Activated T-helper 1 cell treated with anti-CD3 and anti-CD28 coated beads, Interleukin-12 subunit alpha, Interleukin-12 subunit beta, Interleukin-2, Interleukin-4 antibody, amounts not matched to agents 30 ng/mL and 10 ng/mL and 1 ng/mL, durations not matched to agents 14 hours and 24 hours and 36 hours (primary cell): ENCODE data around the gene FCN2. TPM values are rescaled to one million over a fixed set of nuclear protein-coding genes. Genes with fewer than 3 reads are reported as not detected.

Experiments
- DNase-seq: peaks from one replicate; pipeline ENCODE4 v3.0.0; 2021; ENCODE audit warnings: low spot score
- H3K27ac Mint-ChIP-seq: one replicate; pipeline ENCODE4 v1.8.0; 2021; ENCODE audit warnings: mild to moderate bottlenecking, mixed read lengths
- H3K27me3 Mint-ChIP-seq: one replicate; pipeline ENCODE4 v1.8.0; 2022; ENCODE audit warnings: mild to moderate bottlenecking, moderate library complexity, mixed read lengths; ENCODE audit not compliant: insufficient read depth
- H3K36me3 Mint-ChIP-seq: one replicate; pipeline ENCODE4 v1.8.0; 2021; ENCODE audit warnings: low read depth, mixed read lengths
- H3K4me1 Mint-ChIP-seq: one replicate; pipeline ENCODE4 v1.8.0; 2021; ENCODE audit warnings: low read depth, mixed read lengths
- H3K4me3 Mint-ChIP-seq: one replicate; pipeline ENCODE4 v1.8.0; 2021; ENCODE audit warnings: mild to moderate bottlenecking, moderate library complexity, mixed read lengths
- H3K9me3 Mint-ChIP-seq: one replicate; pipeline ENCODE4 v1.8.0; 2021; ENCODE audit warnings: mixed read lengths
- intact Hi-C: fragments of 100-400 bp; cut with micrococcal nuclease; formaldehyde crosslinking; loops from one replicate; pipeline ENCODE4 v1.15.1; 2024
- total RNA-seq: library from RNA; stranded (reverse); gene quantifications from 2 replicates; pipeline ENCODE4 v1.2.3, GENCODE V29; 2022

Gene FCN2
- total RNA-seq, 1 donor from 2014 or later = not detected

- H3K9me3 Mint-ChIP-seq = peaks cover 5% of the 10 kb centered on the region
- no peak for DNase-seq
- no peaks in the 10 kb centered on the region for H3K36me3 Mint-ChIP-seq
- H3K4me1 Mint-ChIP-seq = no peaks in the 10 kb centered on the region
- intact Hi-C loops = no loop called here
- no peaks in the 10 kb centered on the region for H3K27me3 Mint-ChIP-seq
- no peak within 1 kb of the TSS for H3K4me3 Mint-ChIP-seq
- no peak within 1 kb of the TSS for H3K27ac Mint-ChIP-seq
Observed at GRCh38 chr9:134917431-134918373, 37.1 kb downstream of the FCN2 start, which contains the start of gene FCN1. Gene FCN1, minus strand, starts transcription at chr9:134917912. Its CDS starts 41 bp downstream, at chr9:134917871.

DNA sequence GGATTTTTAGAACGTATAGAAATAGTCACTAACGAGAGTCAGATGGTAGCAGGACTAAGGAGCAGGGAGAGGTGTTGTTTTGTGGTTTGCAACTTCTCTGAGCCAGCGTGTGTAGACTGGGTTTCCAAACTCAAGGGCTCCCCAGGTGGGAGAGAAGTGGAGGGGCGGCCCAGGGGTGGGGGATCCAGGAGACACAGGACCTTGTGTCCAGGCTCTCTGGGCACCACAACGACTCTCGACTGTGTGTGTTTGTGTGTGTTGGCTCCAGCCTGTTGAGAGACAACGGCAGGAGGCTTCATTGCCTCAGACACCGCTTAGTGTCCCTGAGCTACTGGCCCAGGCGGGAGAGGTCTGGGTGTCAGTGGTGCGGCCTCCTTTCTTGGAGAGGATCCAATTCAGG lies 38.0 kb downstream of the FCN2 start:
- Mint-ChIP-seq H3K4me1 (no peaks in the 10 kb centered on the region), H3K9me3 (peaks cover 5% of the 10 kb centered on the region), H3K4me3 (no peak overlapping the region), H3K36me3 (no peaks in the 10 kb centered on the region), H3K27me3 (no peaks in the 10 kb centered on the region), H3K27ac (no peak overlapping the region)
- intact Hi-C loops = no loop called here
- DNase-seq = no peak

GRCh38 chr9:134919303-134919702 lies 38.7 kb downstream of the FCN2 start:
- Mint-ChIP-seq H3K27me3 (no peaks in the 10 kb centered on the region), H3K27ac (no peak overlapping the region), H3K9me3 (peaks cover 5% of the 10 kb centered on the region), H3K4me1 (no peaks in the 10 kb centered on the region), H3K4me3 (no peak overlapping the region), H3K36me3 (no peaks in the 10 kb centered on the region)
- intact Hi-C loops = no loop called here
- no peak for DNase-seq

- H3K9me3 Mint-ChIP-seq = peaks cover 5% of the 10 kb centered on the region
- no peak for DNase-seq
- H3K4me1 Mint-ChIP-seq = no peaks in the 10 kb centered on the region
- intact Hi-C loops = no loop called here
- no peaks in the 10 kb centered on the region for H3K36me3 Mint-ChIP-seq
- H3K4me3 Mint-ChIP-seq = no peak overlapping the region
- H3K27me3 Mint-ChIP-seq = no peaks in the 10 kb centered on the region
- no peak overlapping the region for H3K27ac Mint-ChIP-seq
Observed at GRCh38 chr9:134922066-134922931, 41.7 kb downstream of the FCN2 start.

DNA sequence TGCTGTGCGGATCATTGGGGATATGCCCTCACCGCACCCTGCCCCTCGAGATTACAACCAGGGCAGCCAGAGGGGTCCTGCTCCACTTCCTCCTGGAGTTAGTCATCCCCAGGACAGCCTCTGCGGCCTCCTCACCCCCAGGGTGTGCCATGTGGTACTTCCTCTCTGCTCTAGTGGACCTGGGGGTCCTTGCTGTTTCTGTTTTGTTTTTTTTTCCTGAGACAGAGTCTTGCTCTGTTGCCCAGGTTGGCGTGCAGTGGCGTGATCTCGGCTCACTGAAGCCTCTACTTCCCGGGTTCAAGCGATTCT lies 42.3 kb downstream of the FCN2 start:
- no peak for DNase-seq
- Mint-ChIP-seq H3K4me3 (no peak overlapping the region), H3K27me3 (no peaks in the 10 kb centered on the region), H3K36me3 (no peaks in the 10 kb centered on the region), H3K4me1 (no peaks in the 10 kb centered on the region), H3K9me3 (peaks cover 5% of the 10 kb centered on the region), H3K27ac (no peak overlapping the region)
- intact Hi-C loops = no loop called here

- no peak for DNase-seq
- H3K4me3 Mint-ChIP-seq = no peak overlapping the region
Observed at GRCh38 chr9:134923466-134923865, 42.9 kb downstream of the FCN2 start.

DNA sequence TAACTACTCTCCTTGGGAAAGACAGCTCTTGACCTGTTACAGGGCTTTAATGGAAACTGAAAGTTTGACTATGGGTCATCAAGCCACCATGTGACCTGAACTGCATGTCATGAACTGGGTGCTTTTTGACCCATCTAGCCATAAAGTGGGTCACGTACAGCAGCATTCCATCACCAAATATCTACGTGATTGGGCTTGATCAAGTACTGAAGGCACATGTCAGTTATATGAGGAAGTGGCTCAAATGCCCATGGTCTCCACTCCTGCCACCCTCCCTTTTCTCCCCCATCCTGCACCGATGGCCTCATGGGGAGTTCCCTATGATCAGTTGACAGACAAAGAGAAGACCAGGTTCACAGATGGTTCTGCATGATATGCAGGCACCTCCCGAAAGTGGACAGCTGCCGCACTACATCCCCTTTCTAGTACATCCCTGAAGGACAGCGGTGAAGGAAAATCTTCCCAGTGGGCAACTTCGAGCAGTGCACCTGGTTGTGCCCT lies 44.5 kb downstream of the FCN2 start:
- no peak overlapping the region for H3K27ac Mint-ChIP-seq
- H3K27me3 Mint-ChIP-seq = no peaks in the 10 kb centered on the region
- H3K4me1 Mint-ChIP-seq = no peaks in the 10 kb centered on the region
- H3K4me3 Mint-ChIP-seq = no peak overlapping the region
- intact Hi-C loops = no loop called here
- H3K36me3 Mint-ChIP-seq = no peaks in the 10 kb centered on the region
- no peaks in the 10 kb centered on the region for H3K9me3 Mint-ChIP-seq
- no peak for DNase-seq

More at GRCh38 chr9:134923466-134923865, 42.9 kb downstream of the FCN2 start:
- Mint-ChIP-seq H3K4me1 (no peaks in the 10 kb centered on the region), H3K9me3 (peaks cover 5% of the 10 kb centered on the region), H3K27me3 (no peaks in the 10 kb centered on the region), H3K36me3 (no peaks in the 10 kb centered on the region), H3K27ac (no peak overlapping the region)
- intact Hi-C loops = no loop called here

DNA sequence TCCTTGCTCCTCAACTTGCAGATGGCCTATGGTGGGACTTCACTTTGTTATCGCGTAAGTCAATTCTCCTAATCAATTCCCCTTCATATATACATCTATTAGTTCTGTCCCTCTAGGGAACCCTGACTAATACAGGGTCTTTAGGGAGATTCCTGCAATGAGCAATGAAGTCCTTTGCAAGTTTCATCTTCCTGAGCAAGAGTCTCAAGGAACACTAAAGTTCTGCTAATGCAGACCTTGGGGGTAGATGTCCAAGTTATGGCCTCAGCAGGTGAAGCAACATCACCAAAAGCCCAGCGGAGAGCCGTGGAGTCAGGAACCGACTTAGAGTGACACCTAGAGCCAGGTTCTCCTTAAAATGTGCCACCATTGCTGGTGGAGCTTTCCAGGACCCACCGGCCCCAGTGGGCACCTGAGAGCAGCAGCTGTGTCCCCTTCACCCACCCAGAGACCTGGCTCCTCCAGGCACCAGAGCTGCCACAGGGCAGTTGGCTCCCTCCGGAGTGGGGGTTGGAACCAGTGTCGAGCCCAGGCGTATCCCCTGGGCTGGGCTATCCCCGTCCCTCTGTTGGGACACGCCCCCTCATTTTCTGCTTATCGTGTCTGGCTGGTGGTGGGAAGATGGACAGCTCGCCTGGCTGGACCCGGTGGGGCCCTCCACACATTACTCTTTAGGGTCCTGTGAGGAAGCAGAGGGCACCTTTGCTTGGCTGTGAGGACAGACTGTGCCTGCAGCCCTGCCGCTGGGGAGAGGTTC lies 48.0 kb downstream of the FCN2 start:
- no peaks in the 10 kb centered on the region for H3K4me1 Mint-ChIP-seq
- intact Hi-C loops = no loop called here
- H3K36me3 Mint-ChIP-seq = no peaks in the 10 kb centered on the region
- H3K9me3 Mint-ChIP-seq = no peaks in the 10 kb centered on the region
- no peak overlapping the region for H3K4me3 Mint-ChIP-seq
- no peak for DNase-seq
- no peak overlapping the region for H3K27ac Mint-ChIP-seq
- peaks cover 1% of the 10 kb centered on the region for H3K27me3 Mint-ChIP-seq

DNA sequence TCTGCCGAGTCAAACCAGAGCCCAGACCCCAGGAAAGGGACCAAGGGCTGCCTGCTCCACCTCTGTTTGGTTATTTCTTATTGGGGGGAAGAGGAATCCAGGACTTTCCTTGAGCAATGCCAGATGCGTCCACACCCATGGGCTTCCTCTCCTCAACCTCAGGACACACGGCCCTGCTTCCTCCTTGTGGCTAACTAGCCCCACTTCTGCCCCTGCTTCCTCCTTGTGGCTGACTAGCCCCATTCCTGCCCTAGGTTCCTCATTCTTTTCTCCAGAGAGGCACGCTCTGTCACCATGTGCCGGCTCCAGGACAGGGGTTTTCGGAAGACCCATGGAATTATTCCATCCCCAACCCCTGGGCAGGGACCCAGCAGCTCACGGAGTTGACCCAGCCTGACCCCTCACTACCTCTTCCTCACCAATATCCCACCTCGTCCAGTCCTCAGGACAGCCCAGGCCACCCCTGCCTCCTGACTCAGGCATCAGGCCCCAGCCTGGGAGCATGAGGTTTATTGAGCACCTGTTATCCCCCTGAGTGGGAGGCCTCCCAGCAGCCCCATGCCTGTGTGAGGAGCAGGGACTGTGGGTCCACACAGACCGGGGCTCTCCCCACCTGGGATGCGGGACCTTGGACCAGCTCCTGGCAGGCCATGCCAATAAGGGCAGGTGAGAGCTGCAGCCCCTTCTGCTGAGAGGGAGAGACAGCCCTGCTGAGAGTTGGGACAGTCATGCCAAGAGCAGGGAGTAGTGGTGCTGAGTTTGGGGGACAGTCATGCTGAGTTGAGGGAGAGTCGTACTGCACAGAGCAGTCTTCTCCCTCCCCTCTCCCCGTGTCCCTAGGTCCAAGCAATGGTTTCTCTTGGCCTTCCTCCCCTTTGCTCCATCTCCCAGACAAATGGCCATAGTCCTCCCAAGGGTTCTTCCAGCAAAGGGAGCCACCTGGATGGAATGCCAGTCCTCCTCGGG lies 48.9 kb downstream of the FCN2 start:
- H3K27ac Mint-ChIP-seq = no peak overlapping the region
- H3K27me3 Mint-ChIP-seq = peaks cover 1% of the 10 kb centered on the region
- H3K36me3 Mint-ChIP-seq = no peaks in the 10 kb centered on the region
- intact Hi-C loops = no loop called here
- no peaks in the 10 kb centered on the region for H3K9me3 Mint-ChIP-seq
- DNase-seq = no peak
- no peaks in the 10 kb centered on the region for H3K4me1 Mint-ChIP-seq
- H3K4me3 Mint-ChIP-seq = no peak overlapping the region

GRCh38 chr9:134930398-134930797 lies 49.8 kb downstream of the FCN2 start:
- no peak for DNase-seq
- H3K4me3 Mint-ChIP-seq = no peak overlapping the region
- H3K4me1 Mint-ChIP-seq = no peaks in the 10 kb centered on the region
- H3K27me3 Mint-ChIP-seq = peaks cover 1% of the 10 kb centered on the region
- no peak overlapping the region for H3K27ac Mint-ChIP-seq
- no peaks in the 10 kb centered on the region for H3K36me3 Mint-ChIP-seq
- H3K9me3 Mint-ChIP-seq = no peaks in the 10 kb centered on the region
- intact Hi-C loops = no loop called here

DNA sequence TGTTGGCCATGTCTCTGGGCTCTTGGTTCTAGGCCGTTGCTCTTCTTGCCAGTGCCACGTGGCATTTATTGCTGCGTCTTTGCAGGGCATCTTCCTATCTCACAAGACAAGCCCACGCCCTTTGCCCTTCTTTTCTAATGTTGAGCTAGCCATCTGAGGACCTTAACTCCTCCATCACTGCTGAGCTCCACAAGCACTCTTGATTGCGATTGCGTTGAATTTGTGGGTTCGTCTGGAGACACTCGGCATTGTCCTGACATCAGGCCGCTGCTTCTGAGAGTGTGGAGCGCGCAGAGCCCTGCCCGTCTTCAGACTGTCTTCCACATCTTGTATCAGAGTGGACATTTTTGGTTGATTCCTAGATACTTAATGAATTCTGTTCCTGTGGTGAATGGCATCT lies 51.6 kb downstream of the FCN2 start:
- H3K36me3 Mint-ChIP-seq = no peaks in the 10 kb centered on the region
- no peak for DNase-seq
- H3K4me1 Mint-ChIP-seq = no peaks in the 10 kb centered on the region
- H3K27ac Mint-ChIP-seq = no peak overlapping the region
- H3K9me3 Mint-ChIP-seq = no peaks in the 10 kb centered on the region
- H3K27me3 Mint-ChIP-seq = peaks cover 1% of the 10 kb centered on the region
- intact Hi-C loops = no loop called here
- no peak overlapping the region for H3K4me3 Mint-ChIP-seq

DNA sequence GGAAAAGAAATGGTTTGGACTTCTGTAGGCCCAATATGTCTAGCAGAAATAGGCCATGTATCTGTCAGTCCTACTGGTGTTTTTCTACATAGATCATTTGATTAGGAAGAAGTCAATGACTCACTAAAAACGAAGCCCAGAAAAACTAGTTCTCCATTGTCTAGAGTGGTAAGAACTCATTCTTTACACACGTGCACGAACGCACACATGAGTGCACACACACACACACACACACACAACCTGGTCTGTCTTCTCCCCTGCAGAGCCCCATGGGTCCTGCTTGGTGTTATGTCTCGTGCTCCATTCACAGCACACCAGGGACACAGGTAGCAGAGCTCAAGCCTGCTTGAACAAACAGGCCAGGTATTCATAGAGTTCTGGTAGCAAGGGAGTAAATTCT lies 52.0 kb downstream of the FCN2 start:
- H3K4me3 Mint-ChIP-seq = no peak overlapping the region
- no peak for DNase-seq

More for the DNA sequence above, 52.0 kb downstream of the FCN2 start:
- Mint-ChIP-seq H3K36me3 (no peaks in the 10 kb centered on the region), H3K4me1 (no peaks in the 10 kb centered on the region), H3K9me3 (no peaks in the 10 kb centered on the region), H3K27ac (no peak overlapping the region), H3K27me3 (peaks cover 1% of the 10 kb centered on the region)
- intact Hi-C loops = no loop called here
